Raji (cell line): ENCODE results near the gene SPATA4.

Experiments used
- POLR2A ChIP-seq: IDR thresholded peaks from 2 replicates; pipeline ENCODE4 v1.6.1; 2011; ENCODE audit warnings: low read depth, low read length, control low read depth; ENCODE audit not compliant: insufficient read depth

SPATA4 gene

GRCh38 chr4:176195184-176195978, at the start of gene SPATA4:
TSS of gene SPATA4 (minus strand) at chr4:176195585. CDS start at chr4:176195562, 23 bp downstream.
- peak; percentile 77 for TF ChIP-seq POLR2A

DNA sequence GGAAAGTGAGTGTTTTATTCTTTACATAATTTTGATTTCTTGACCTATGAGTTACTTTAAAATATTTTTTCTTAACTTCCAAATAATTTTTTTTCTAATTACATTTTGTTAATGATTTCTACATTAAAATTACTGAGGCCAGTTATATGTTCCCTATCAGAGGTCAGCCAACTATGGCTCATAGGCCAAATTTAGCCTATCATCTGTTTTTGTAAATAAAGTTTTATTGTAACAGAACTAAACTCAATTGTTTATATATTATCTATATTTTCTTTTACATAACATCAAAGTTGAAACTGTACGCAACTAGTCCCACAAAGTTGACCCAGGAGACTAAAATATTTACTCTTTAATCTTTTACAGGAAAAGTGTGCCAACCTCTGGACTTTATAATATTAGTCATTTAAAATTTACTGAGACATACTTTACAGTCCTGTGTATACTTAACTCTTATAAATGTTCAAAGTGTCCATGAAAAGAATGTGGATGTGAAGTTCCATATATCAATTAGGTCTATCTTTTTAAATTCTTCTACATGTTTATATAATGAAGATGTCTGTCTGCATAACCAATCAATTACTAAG, 47.5 kb upstream of the SPATA4 start:
- TF ChIP-seq POLR2A, result no peak

DNA sequence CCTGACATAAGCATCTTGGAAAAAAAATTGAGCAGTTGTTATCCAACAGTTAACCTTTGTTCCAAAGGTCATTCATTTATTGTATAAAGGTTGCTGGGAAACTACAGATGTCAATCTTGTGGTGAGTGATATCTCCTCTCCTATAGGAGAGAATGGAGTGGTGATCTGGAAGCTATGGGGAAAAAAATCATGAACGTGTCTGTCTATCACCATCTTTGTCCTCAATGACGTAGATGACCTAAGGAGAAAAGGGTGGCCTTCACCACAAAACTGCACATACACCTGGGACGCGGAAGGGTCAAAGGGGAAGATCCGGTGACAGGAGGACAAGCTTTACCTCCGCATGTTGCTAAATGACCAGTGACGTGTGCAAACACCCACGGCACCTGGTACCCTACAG, 46.3 kb upstream of the SPATA4 start:
- TF ChIP-seq POLR2A, result no peak

- no peak for TF ChIP-seq POLR2A
These were observed 43.4 kb upstream of the SPATA4 start for GRCh38 chr4:176238826-176239225.

DNA sequence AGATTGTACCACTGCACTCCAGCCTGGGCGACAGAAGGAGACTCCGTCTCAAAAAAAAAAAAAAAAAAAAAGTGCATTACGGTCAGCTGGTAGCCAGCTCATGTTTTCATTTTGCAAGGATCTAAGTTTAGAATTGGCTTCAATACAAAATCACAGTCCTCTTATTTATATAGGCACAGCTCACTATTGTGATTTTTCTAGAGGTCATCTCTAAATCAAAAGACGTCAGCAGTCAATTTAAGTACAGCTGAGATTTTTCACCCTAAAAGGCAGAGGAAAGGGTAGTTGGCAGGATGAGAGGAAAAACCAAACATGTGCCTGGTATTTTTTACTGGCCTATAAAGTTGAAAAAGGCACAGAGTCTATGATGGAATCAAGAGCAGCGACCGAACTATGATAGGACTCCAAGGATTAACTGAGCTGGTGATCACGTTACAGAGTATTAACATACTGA, 42.8 kb upstream of the SPATA4 start:
- no peak for TF ChIP-seq POLR2A

DNA sequence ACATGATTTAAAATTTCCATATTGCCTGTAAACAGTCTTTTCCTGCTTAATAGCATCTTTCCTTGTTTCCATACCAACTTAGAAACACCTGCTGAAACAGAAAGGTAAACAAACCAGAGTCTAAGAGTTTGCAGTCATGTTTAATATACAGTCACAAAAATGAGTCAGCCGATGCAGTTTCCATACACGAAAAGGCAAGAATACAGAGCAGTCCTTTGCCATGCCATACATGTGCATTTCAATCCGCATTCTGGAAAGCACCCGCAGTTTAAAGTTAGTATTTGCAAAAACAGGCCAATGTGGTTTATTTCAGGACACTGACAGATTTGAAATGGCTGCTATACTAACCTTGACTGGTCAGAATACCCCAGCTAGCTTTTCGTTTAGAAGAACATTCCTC, 41.6 kb upstream of the SPATA4 start:
- no peak for TF ChIP-seq POLR2A

- no peak for TF ChIP-seq POLR2A
These were observed 35.5 kb upstream of the SPATA4 start for GRCh38 chr4:176230836-176231235.

DNA sequence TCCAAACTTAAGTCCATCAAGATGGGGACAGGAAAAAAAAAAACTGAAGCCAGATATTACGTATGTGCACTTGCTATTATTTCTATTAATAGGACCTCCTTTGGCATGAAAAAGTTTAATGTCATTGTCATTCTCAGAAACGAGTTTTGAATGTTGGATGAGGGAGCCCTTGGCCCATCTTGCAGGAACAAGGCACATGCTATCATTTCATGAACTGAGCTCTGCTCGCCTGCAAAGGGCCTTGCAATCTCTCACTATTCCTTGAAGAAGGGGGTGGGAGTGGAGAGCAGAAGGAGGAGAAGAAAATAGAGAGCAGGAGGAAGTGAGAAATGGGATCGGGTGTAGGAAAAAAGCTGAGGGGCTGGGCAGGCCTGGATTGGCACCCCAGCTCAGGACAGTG, 34.3 kb upstream of the SPATA4 start:
- TF ChIP-seq POLR2A, result no peak

- no peak for TF ChIP-seq POLR2A
These were observed 31.4 kb upstream of the SPATA4 start for GRCh38 chr4:176226736-176227135.

DNA sequence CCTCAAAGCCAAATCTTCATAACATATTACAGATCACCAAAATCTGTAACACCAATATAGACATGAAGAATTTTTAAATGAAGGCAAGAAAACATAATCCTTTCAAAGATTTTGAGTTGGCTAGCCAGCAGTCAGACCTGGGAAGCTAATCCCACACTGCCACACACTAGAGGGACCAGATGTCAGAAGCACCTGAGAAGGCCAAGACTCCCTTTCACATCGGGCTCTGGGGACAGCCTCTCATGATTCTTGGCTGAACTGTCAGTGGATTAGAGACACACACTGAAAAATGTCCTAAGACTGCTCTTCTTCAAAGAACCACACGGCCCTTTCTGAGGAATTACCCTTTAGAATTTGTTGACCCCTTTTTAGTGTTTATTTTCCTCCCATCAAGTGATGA, 28.2 kb upstream of the SPATA4 start:
- TF ChIP-seq POLR2A, result no peak

DNA sequence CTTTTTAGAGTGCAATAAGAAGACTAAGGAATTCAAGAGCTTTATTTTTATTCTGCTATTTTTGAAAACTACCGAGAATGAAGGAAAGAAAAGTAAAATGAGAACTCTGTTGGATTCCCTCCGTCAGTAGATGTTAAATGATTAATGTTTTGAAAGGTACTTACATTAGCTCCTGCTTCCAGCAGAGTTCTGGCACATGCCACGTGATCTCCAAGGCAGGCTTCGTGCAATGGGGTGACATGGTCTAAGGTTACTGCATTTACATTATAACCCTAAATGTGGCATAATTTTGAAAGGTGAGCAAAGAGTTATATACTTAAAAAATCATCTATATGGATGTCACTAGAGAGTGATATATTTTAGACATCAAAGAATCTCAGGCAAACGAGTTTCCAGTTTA, 26.8 kb upstream of the SPATA4 start:
- TF ChIP-seq POLR2A, result no peak

DNA sequence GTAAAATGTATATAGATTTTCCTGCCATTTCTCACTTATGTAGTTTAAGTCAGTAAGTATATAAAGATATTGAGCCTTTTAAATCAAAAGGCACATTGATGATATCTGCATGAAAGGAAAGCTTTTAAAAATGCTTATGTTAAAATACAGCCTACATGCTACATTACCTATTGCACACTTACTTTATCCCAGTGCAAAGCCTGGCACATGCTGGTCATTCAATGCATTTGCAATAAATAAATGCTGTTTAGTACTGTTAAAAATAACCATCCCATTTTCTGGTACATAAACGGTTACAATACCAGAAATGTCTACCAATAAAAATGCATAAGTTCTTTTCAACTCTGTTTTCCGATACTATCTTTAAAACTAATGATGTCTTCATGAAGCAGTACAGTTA, 22.1 kb upstream of the SPATA4 start:
- no peak for TF ChIP-seq POLR2A

- no peak for TF ChIP-seq POLR2A
These were observed 15.4 kb upstream of the SPATA4 start for GRCh38 chr4:176210579-176211296.

GRCh38 chr4:176210101-176210500, 14.7 kb upstream of the SPATA4 start:
- no peak for TF ChIP-seq POLR2A

GRCh38 chr4:176209535-176209934, 14.2 kb upstream of the SPATA4 start:
- no peak for TF ChIP-seq POLR2A

- no peak for TF ChIP-seq POLR2A
These were observed 12.5 kb upstream of the SPATA4 start for GRCh38 chr4:176207839-176208238.
